Measurements from ENCODE around the gene RTN3.

DNA sequence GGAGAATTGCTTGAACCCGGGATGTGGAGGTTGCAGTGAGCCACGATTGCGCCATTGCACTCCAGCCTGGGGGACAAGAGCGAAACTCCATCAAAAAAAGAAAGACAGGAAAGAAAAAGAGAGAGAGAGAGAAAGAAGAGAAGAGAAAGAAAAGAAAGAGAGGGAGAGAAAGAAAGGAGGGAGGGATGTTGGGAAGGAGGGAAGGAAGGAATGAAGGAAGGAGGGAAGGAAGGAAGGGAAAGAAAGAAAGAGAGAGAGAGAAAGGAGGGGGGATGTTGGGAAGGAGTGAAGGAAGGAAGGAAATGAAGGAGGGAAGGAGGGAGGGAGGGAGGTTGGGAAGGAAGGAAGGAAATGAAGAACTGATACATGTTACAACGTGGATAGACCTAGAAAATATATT lies 119.6 kb downstream of the RTN3 start:
- TF ChIP-seq CBX3 (IDR thresholded peaks at IDR 0.05; ENCODE audit: low read depth) = no peak
- TF ChIP-seq EZH2phosphoT487 (IDR thresholded peaks at IDR 0.05; ENCODE audit: borderline replicate concordance) = no peak
- TF ChIP-seq, protein P1, sequence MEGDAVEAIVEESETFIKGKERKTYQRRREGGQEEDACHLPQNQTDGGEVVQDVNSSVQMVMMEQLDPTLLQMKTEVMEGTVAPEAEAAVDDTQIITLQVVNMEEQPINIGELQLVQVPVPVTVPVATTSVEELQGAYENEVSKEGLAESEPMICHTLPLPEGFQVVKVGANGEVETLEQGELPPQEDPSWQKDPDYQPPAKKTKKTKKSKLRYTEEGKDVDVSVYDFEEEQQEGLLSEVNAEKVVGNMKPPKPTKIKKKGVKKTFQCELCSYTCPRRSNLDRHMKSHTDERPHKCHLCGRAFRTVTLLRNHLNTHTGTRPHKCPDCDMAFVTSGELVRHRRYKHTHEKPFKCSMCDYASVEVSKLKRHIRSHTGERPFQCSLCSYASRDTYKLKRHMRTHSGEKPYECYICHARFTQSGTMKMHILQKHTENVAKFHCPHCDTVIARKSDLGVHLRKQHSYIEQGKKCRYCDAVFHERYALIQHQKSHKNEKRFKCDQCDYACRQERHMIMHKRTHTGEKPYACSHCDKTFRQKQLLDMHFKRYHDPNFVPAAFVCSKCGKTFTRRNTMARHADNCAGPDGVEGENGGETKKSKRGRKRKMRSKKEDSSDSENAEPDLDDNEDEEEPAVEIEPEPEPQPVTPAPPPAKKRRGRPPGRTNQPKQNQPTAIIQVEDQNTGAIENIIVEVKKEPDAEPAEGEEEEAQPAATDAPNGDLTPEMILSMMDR (IDR thresholded peaks at IDR 0.05 in 2 of 3, conservative IDR thresholded peaks at IDR 0.05 in 1 of 3; ENCODE audit: borderline replicate concordance in 1 of 3, insufficient read depth in 1 of 3, low read depth in 2 of 3, low read length in 2 of 3) = no peak
